A549 (cell line): ENCODE data around the gene ABLIM3. TPM values are rescaled to one million over a fixed set of nuclear protein-coding genes. Genes with fewer than 3 reads are reported as not detected.

Experiments
- ATAC-seq, 2 experiments: fragments of 200-7000 bp in 1 of 2; fragments of >200 bp in 1 of 2; cut with Nextera tagmentation in 1 of 2; cut with Tn5 transposase in 1 of 2; 3 replicates each; pipeline versions ENCODE4 v1.8.0 to v1.9.1; 2018 to 2020; ENCODE audit warnings: mild to moderate bottlenecking in 1 of 2, moderate library complexity in 1 of 2
- CTCF ChIA-PET: fragments of 300-600 bp; sonication (Branson Sonifier 250); formaldehyde crosslinking; extraction: SDS; loops from one replicate; lab custom pipeline; 2021; ENCODE audit warnings: antibody characterized with exemption, inconsistent platforms; lab: Yijun Ruan, JAX
- POLR2A ChIA-PET: fragments of 350-600 bp; formaldehyde crosslinking; extraction: SDS; loops from one replicate; lab custom pipeline; 2021; ENCODE audit warnings: antibody characterized with exemption, inconsistent platforms; lab: Yijun Ruan, JAX
- DNase-seq, 2 experiments: peaks; one replicate each; pipeline versions ENCODE4 v3.0.0 to v3.0.0-alpha.2; 2011 to 2016; ENCODE audit warnings: low read depth in 1 of 2, low spot score in 1 of 2
- FAIRE-seq: peaks from 2 replicates; lab custom pipeline; 2011; peaks lifted over from hg19 to GRCh38; lab: Jason Lieb, UNC
- H3K27ac ChIP-seq, 2 experiments: fragments of >200 bp; sonication (Bioruptor Twin); formaldehyde crosslinking; 3 replicates each; pipeline ENCODE4 v1.5.1; 2016 to 2017
- H3K4me1 ChIP-seq: fragments of >200 bp; sonication (Bioruptor Twin); formaldehyde crosslinking; 3 replicates; pipeline ENCODE4 v1.6.1; 2016
- H3K4me2 ChIP-seq: fragments of >200 bp; sonication (Bioruptor Twin); formaldehyde crosslinking; 3 replicates; pipeline ENCODE4 v1.6.1; 2016
- H3K4me3 ChIP-seq: fragments of >200 bp; sonication (Bioruptor Twin); formaldehyde crosslinking; 3 replicates; pipeline ENCODE4 v1.5.1; 2016
- H3K9me3 ChIP-seq: fragments of >200 bp; sonication (Bioruptor Twin); formaldehyde crosslinking; 3 replicates; pipeline ENCODE4 v1.6.1; 2016
- ATOH8 ChIP-seq: fragments of 250-450 bp; sonication (Bioruptor Pico); IDR thresholded peaks from 2 replicates; pipeline ENCODE4 v1.5.0; 2020; ENCODE audit warnings: low read depth, mild to moderate bottlenecking, moderate library complexity
- BCL3 ChIP-seq: fragments of >200 bp; sonication (Bioruptor Twin); formaldehyde crosslinking; IDR thresholded peaks from 3 replicates; pipeline ENCODE4 v1.6.1; 2016
- BHLHE40 ChIP-seq: IDR thresholded peaks from 2 replicates; pipeline ENCODE4 v1.6.1; 2012; ENCODE audit warnings: low read depth, low read length, inconsistent platforms
- CEBPB ChIP-seq, 2 experiments: fragments of >200 bp in 1 of 2; sonication (Bioruptor Twin) in 1 of 2; formaldehyde crosslinking in 1 of 2; IDR thresholded peaks; 2 replicates each; pipeline ENCODE4 v1.6.1; 2012 to 2016
- CHD4 ChIP-seq: fragments of 200-600 bp; sonication (generic); IDR thresholded peaks from 2 replicates; pipeline ENCODE4 v1.6.1; 2016; ENCODE audit warnings: antibody characterized with exemption, mild to moderate bottlenecking, borderline replicate concordance
- E2F6 ChIP-seq: IDR thresholded peaks from 2 replicates; pipeline ENCODE4 v1.6.1; 2012; ENCODE audit warnings: low read depth, borderline replicate concordance
- EHF ChIP-seq: fragments of 250-450 bp; sonication (Bioruptor Pico); IDR thresholded peaks from 2 replicates; pipeline ENCODE4 v1.5.0; 2020; ENCODE audit warnings: mild to moderate bottlenecking
- EHMT2 ChIP-seq: fragments of 200-600 bp; sonication (generic); IDR thresholded peaks from 2 replicates; pipeline ENCODE4 v1.6.1; 2016; ENCODE audit warnings: antibody characterized with exemption, low read depth, mild to moderate bottlenecking, moderate library complexity
- EP300 ChIP-seq, 2 experiments: fragments of >200 bp; sonication (Bioruptor Twin); formaldehyde crosslinking; IDR thresholded peaks; 2 replicates in 1 of 2; 3 replicates in 1 of 2; pipeline ENCODE4 v1.6.1; 2016 to 2017
- ESRRA ChIP-seq: fragments of 150-350 bp; IDR thresholded peaks from 2 replicates; pipeline ENCODE4 v1.6.1; 2014; ENCODE audit warnings: mild to moderate bottlenecking, low read length, borderline replicate concordance
- FOSB ChIP-seq: fragments of 250-450 bp; sonication (Bioruptor Pico); IDR thresholded peaks from 2 replicates; pipeline ENCODE4 v1.5.0; 2020; ENCODE audit warnings: mild to moderate bottlenecking, moderate library complexity
- FOSL2 ChIP-seq, 2 experiments: fragments of 450-650 bp in 1 of 2; fragments of >200 bp in 1 of 2; sonication (Bioruptor Twin) in 1 of 2; formaldehyde crosslinking; IDR thresholded peaks; 2 replicates each; pipeline versions ENCODE4 v1.5.0 to v1.6.1; 2016 to 2020; ENCODE audit warnings: mild to moderate bottlenecking in 1 of 2, moderate library complexity in 1 of 2
- FOXS1 ChIP-seq: fragments of 250-450 bp; sonication (Bioruptor Pico); IDR thresholded peaks from 2 replicates; pipeline ENCODE4 v1.5.0; 2020; ENCODE audit warnings: mild to moderate bottlenecking, moderate library complexity
- HDAC2 ChIP-seq: fragments of 200-600 bp; sonication (generic); IDR thresholded peaks from 2 replicates; pipeline ENCODE4 v1.6.1; 2016
- HES2 ChIP-seq: fragments of >200 bp; sonication (Bioruptor Twin); formaldehyde crosslinking; IDR thresholded peaks from 2 replicates; pipeline ENCODE4 v1.6.1; 2016
- HEYL ChIP-seq: fragments of 250-450 bp; sonication (Bioruptor Pico); IDR thresholded peaks from 2 replicates; pipeline ENCODE4 v1.8.0; 2021; ENCODE audit warnings: mild to moderate bottlenecking, moderate library complexity
- HOXB5 ChIP-seq: fragments of 250-450 bp; sonication (Bioruptor Pico); IDR thresholded peaks from 2 replicates; pipeline ENCODE4 v1.5.0; 2020; ENCODE audit warnings: mild to moderate bottlenecking, moderate library complexity
- JUN ChIP-seq, 2 experiments: fragments of >200 bp; sonication (Bioruptor Twin); formaldehyde crosslinking; IDR thresholded peaks; 2 replicates in 1 of 2; 3 replicates in 1 of 2; pipeline ENCODE4 v1.6.1; 2016 to 2017
- KDM1A ChIP-seq: fragments of 200-600 bp; sonication (generic); IDR thresholded peaks from 2 replicates; pipeline ENCODE4 v1.6.1; 2016; ENCODE audit warnings: low read depth, mild to moderate bottlenecking
- KDM5A ChIP-seq: fragments of 200-600 bp; sonication (generic); IDR thresholded peaks from 2 replicates; pipeline ENCODE4 v1.6.1; 2016; ENCODE audit warnings: antibody characterized with exemption, mild to moderate bottlenecking
- MAX ChIP-seq: IDR thresholded peaks from 2 replicates; pipeline ENCODE4 v1.6.1; 2012
- MYC ChIP-seq: IDR thresholded peaks from 2 replicates; pipeline ENCODE4 v1.6.1; 2012; ENCODE audit warnings: mild to moderate bottlenecking, inconsistent platforms, low read length, improper control_type of control experiment, borderline replicate concordance
- NR3C1 ChIP-seq: fragments of >200 bp; sonication (Bioruptor Twin); formaldehyde crosslinking; IDR thresholded peaks from 3 replicates; pipeline ENCODE4 v1.6.1; 2017
- PBX3 ChIP-seq: IDR thresholded peaks from 2 replicates; pipeline ENCODE4 v1.6.1; 2012
- POLR2A ChIP-seq: IDR thresholded peaks from 2 replicates; pipeline ENCODE4 v1.6.1; 2012; ENCODE audit warnings: mild to moderate bottlenecking, low read length
- RFX5 ChIP-seq: fragments of 450-650 bp; IDR thresholded peaks from 2 replicates; pipeline ENCODE4 v1.7.1; 2014; ENCODE audit warnings: antibody characterized with exemption, mild to moderate bottlenecking, moderate library complexity
- TP53 ChIP-seq: fragments of 250-450 bp; sonication (Bioruptor Pico); IDR thresholded peaks from 2 replicates; pipeline ENCODE4 v1.5.0; 2021; ENCODE audit warnings: mild to moderate bottlenecking, moderate library complexity
- ZFP36 ChIP-seq: fragments of 450-650 bp; IDR thresholded peaks from 2 replicates; pipeline ENCODE4 v1.6.1; 2014; ENCODE audit warnings: borderline replicate concordance; ENCODE audit not compliant: partially characterized antibody
- WGBS: methylation state at CpG from one replicate; pipeline ENCODE4 v1.1.6; 2017; ENCODE audit errors: missing lambda C conversion rate; 5-methylcytosine and 5-hydroxymethylcytosine counted together
- polyA plus RNA-seq, 4 experiments: library from polyadenylated mRNA; depleted of rRNA in 3 of 4; stranded (reverse); fragments of >200 nt; fragmentation: RNase III in 1 of 4; extraction: RNeasy Plus Mini Kit Qiagen cat#74134 plus additional on column Dnase treatment in 1 of 4; gene quantifications; 2 replicates in 3 of 4; 3 replicates in 1 of 4; pipeline ENCODE4 v1.2.3, GENCODE V29; 2011 to 2017

The ABLIM3 gene
- polyA plus RNA-seq, 2 of the 4 experiments (the other 2 are of a cell fraction): 2.7 to 3.0 TPM

GRCh38 chr5:149172261-149172660 lies 31.0 kb downstream of the ABLIM3 start (continued):
- TF ChIP-seq E2F6: no peak
- TF ChIP-seq FOSB (CRISPR knock-in tag): no peak
- no peak for TF ChIP-seq FOSL2 (IDR thresholded peaks at IDR 0.05)
- TF ChIP-seq FOSL2 (CRISPR knock-in tag; IDR thresholded peaks at IDR 0.05): no peak
- TF ChIP-seq HDAC2: no peak
- TF ChIP-seq KDM5A: no peak
- TF ChIP-seq BHLHE40: no peak
- TF ChIP-seq, all 56 proteins: peak for 0

GRCh38 chr5:149172709-149173505 lies 31.6 kb downstream of the ABLIM3 start:
- TF ChIP-seq MYC (no peak), BCL3 (no peak), HEYL (no peak), RFX5 (no peak), NR3C1 (no peak), FOSL2 (IDR thresholded peaks at IDR 0.05) (no peak), FOSL2 (CRISPR knock-in tag; IDR thresholded peaks at IDR 0.05) (no peak), EHMT2 (no peak), MAX (no peak), KDM1A (no peak), HES2 (no peak), FOSB (CRISPR knock-in tag) (no peak), EP300 (IDR thresholded peaks at IDR 0.05) (no peak), POLR2A (no peak), ZFP36 (no peak), EHF (no peak)

GRCh38 chr5:149174847-149175234 lies 33.5 kb downstream of the ABLIM3 start:
- WGBS: 89% methylated on average over 3 of the region's 3 CpGs
- H3K9me3 ChIP-seq: no peaks in the 10 kb centered on the region
- ATAC-seq (no peak), DNase-seq (no peak), FAIRE-seq (no peak)
- H3K4me1 ChIP-seq: peaks cover 22% of the 10 kb centered on the region; the same call in 2 of the 3 replicates
- H3K4me3 ChIP-seq: no peak overlapping the region
- peak overlapping the region; percentile 45 for H3K4me2 ChIP-seq
- CTCF ChIA-PET: interaction anchor here (1.2 to 3.8 kb wide), 2 partner anchors 33 to 37 kb away, joined by 3 to 16 read pairs; partner anchors contain the start of gene ABLIM3
- POLR2A ChIA-PET: interaction anchor here (0.6 kb wide), 1 partner anchor 248 kb away, joined by 3 read pairs; no protein-coding TSS in a partner anchor
- peak overlapping the region in 1 of 2 experiments; percentile 68; a peak in 4 of 6 replicates for H3K27ac ChIP-seq
- TF ChIP-seq ATOH8 (CRISPR knock-in tag) (no peak), TP53 (CRISPR knock-in tag) (no peak), ESRRA (no peak), HOXB5 (CRISPR knock-in tag) (no peak), BCL3 (no peak), POLR2A (no peak), JUN (IDR thresholded peaks at IDR 0.05) (no peak), BHLHE40 (no peak), FOXS1 (CRISPR knock-in tag) (no peak), CEBPB (IDR thresholded peaks at IDR 0.05) (no peak), CHD4 (no peak), EP300 (IDR thresholded peaks at IDR 0.05) (no peak), PBX3 (no peak)

More at GRCh38 chr5:149172709-149173505, 31.6 kb downstream of the ABLIM3 start:
- no peak overlapping the region for H3K4me3 ChIP-seq
- ChIA-PET CTCF (no interaction called here), POLR2A (no interaction called here)
- peak overlapping the region in 1 of 2 experiments; percentile 50; a peak in 3 of 6 replicates for H3K27ac ChIP-seq
- no peak overlapping the region for H3K4me2 ChIP-seq
- H3K9me3 ChIP-seq: no peaks in the 10 kb centered on the region
- 89% methylated on average over 6 of the region's 6 CpGs for WGBS
- ATAC-seq: no peak
- no peak for DNase-seq
- FAIRE-seq: no peak
- peaks cover 22% of the 10 kb centered on the region; the same call in 2 of the 3 replicates for H3K4me1 ChIP-seq
